HepG2 (cell line): Measurements from ENCODE around the gene PGS1. TPM values are rescaled to one million over a fixed set of nuclear protein-coding genes. Genes with fewer than 3 reads are reported as not detected.

Experiments used
- AGO2 ChIP-seq: fragments of 200-400 bp; formaldehyde crosslinking; optimal IDR thresholded peaks from 2 replicates; pipeline ENCODE3; 2017; ENCODE audit warnings: mild to moderate bottlenecking, low read depth, low read length, moderate library complexity
- CBX2 ChIP-seq, 2 experiments: fragments of 200-600 bp in 1 of 2; sonication (generic); formaldehyde crosslinking in 1 of 2; IDR thresholded peaks; 2 replicates each; pipeline versions ENCODE4 v1.7.0 to v1.8.1; 2018 to 2022; ENCODE audit warnings: low read depth in 2 of 2, low read length in 1 of 2, mild to moderate bottlenecking in 1 of 2, missing genetic modification reagents in 1 of 2
- FOXA3 ChIP-seq: IDR thresholded peaks from 2 replicates; pipeline ENCODE4 v1.6.1; 2016; ENCODE audit warnings: missing genetic modification reagents, missing compliant biosample characterization
- HOXA3 ChIP-seq: sonication (generic); formaldehyde crosslinking; IDR thresholded peaks from 2 replicates; pipeline ENCODE4 v1.5.0; 2020; ENCODE audit warnings: missing genetic modification reagents
- MTA3 ChIP-seq: sonication (generic); formaldehyde crosslinking; IDR thresholded peaks from 2 replicates; pipeline ENCODE4 v1.4.0; 2020; ENCODE audit warnings: missing genetic modification reagents
- NONO ChIP-seq, 2 experiments: fragments of 450-650 bp in 1 of 2; sonication (generic) in 1 of 2; formaldehyde crosslinking in 1 of 2; IDR thresholded peaks in 1 of 2; conservative IDR thresholded peaks in 1 of 2; 2 replicates each; pipeline versions ENCODE4 v1.6.1 to v1.8.0; 2017 to 2022; ENCODE audit warnings: mild to moderate bottlenecking in 1 of 2, missing genetic modification reagents in 1 of 2, moderate library complexity in 1 of 2
- PCBP1 ChIP-seq: fragments of 200-400 bp; formaldehyde crosslinking; IDR thresholded peaks from 2 replicates; pipeline ENCODE4 v1.6.1; 2017; ENCODE audit warnings: mild to moderate bottlenecking, low read depth, low read length, borderline replicate concordance
- PCBP2 ChIP-seq: fragments of 200-400 bp; formaldehyde crosslinking; optimal IDR thresholded peaks from 2 replicates; pipeline ENCODE3; 2018; ENCODE audit warnings: low read length, low read depth; ENCODE audit not compliant: poor library complexity, severe bottlenecking
- PHF20 ChIP-seq: sonication (generic); formaldehyde crosslinking; IDR thresholded peaks from 2 replicates; pipeline ENCODE4 v1.5.0; 2020; ENCODE audit warnings: mild to moderate bottlenecking, missing genetic modification reagents
- POLR2A ChIP-seq, 2 experiments: IDR thresholded peaks; 2 replicates each; pipeline ENCODE4 v1.6.1; 2011; ENCODE audit warnings: low read depth in 2 of 2, low read length in 2 of 2, mild to moderate bottlenecking in 1 of 2, moderate library complexity in 1 of 2; ENCODE audit not compliant: insufficient read depth in 1 of 2
- REXO4 ChIP-seq: sonication (generic); formaldehyde crosslinking; IDR thresholded peaks from 2 replicates; pipeline ENCODE4 v1.8.0; 2022; ENCODE audit warnings: missing genetic modification reagents, mild to moderate bottlenecking, borderline replicate concordance
- SMAD9 ChIP-seq: sonication (generic); formaldehyde crosslinking; IDR thresholded peaks from 2 replicates; pipeline ENCODE4 v1.5.1; 2020; ENCODE audit warnings: mild to moderate bottlenecking, missing genetic modification reagents
- TCF12 ChIP-seq, 2 experiments: fragments of 450-650 bp in 1 of 2; sonication (generic) in 1 of 2; formaldehyde crosslinking in 1 of 2; IDR thresholded peaks; 2 replicates each; pipeline versions ENCODE4 v1.6.1 to v1.8.0; 2017 to 2022; ENCODE audit warnings: antibody characterized with exemption in 1 of 2, mild to moderate bottlenecking in 1 of 2, missing genetic modification reagents in 1 of 2, moderate library complexity in 1 of 2
- TFAP4 ChIP-seq: sonication (generic); IDR thresholded peaks from 2 replicates; pipeline ENCODE4 v1.6.1; 2016; ENCODE audit warnings: low read depth, borderline replicate concordance
- ZNF124 ChIP-seq: sonication (generic); formaldehyde crosslinking; IDR thresholded peaks from 2 replicates; pipeline ENCODE4 v1.4.0; 2020; ENCODE audit warnings: missing genetic modification reagents
- ZNF136 ChIP-seq: sonication (generic); formaldehyde crosslinking; IDR thresholded peaks from 2 replicates; pipeline ENCODE4 v1.8.1; 2022; ENCODE audit warnings: low read depth, mild to moderate bottlenecking, moderate library complexity, missing genetic modification reagents
- ZNF282 ChIP-seq: fragments of 450-650 bp; IDR thresholded peaks from 2 replicates; pipeline ENCODE4 v1.6.1; 2018; ENCODE audit not compliant: partially characterized antibody
- ZNF552 ChIP-seq: sonication (generic); formaldehyde crosslinking; IDR thresholded peaks from 2 replicates; pipeline ENCODE4 v1.9.0; 2022; ENCODE audit warnings: missing genetic modification reagents, mild to moderate bottlenecking, borderline replicate concordance
- ZNF674 ChIP-seq: sonication (generic); formaldehyde crosslinking; IDR thresholded peaks from 2 replicates; pipeline ENCODE4 v1.5.0; 2020; ENCODE audit warnings: low read depth, mild to moderate bottlenecking, missing genetic modification reagents
- polyA plus RNA-seq, 8 experiments: library from polyadenylated mRNA; depleted of rRNA in 3 of 8; stranded (reverse) in 7 of 8; unstranded in 1 of 8; fragments of >200 nt; fragmentation: Illumina TruSeq in 4 of 8; extraction: Trizol in 4 of 8; gene quantifications; 2 replicates each; pipeline versions ENCODE4 v1.2.1 to v1.2.3, GENCODE V29; 2011 to 2016; ENCODE audit warnings: low read depth in 4 of 8, missing spikeins in 1 of 8, mixed read lengths in 1 of 8; ENCODE audit not compliant: insufficient read depth in 1 of 8
- total RNA-seq, 5 experiments: library from RNA; depleted of rRNA; stranded (reverse); fragments of >200 nt; fragmentation: Illumina TruSeq; extraction: Trizol; gene quantifications; 2 replicates each; pipeline ENCODE4 v1.2.3, GENCODE V29; 2016; ENCODE audit warnings: low read depth in 1 of 5
- TF ChIP-seq, protein P1 (sequence below): sonication (generic); formaldehyde crosslinking; IDR thresholded peaks from 2 replicates; pipeline ENCODE4 v1.8.0; 2022; ENCODE audit warnings: mild to moderate bottlenecking, missing genetic modification reagents, borderline replicate concordance
- TF ChIP-seq, protein P2 (sequence below): sonication (generic); formaldehyde crosslinking; IDR thresholded peaks from 2 replicates; pipeline ENCODE4 v1.4.0; 2020; ENCODE audit warnings: missing genetic modification reagents, low read depth, mild to moderate bottlenecking, borderline replicate concordance
- TF ChIP-seq, protein P3 (sequence below): sonication (generic); formaldehyde crosslinking; IDR thresholded peaks from 2 replicates; pipeline ENCODE4 v1.4.0; 2020; ENCODE audit warnings: missing genetic modification reagents

Gene PGS1
- total and polyA plus RNA-seq, 2 of the 13 experiments (the other 11 are each of a cell fraction or from before 2014, with no cell fraction given) = 25.9 to 31.5 TPM

GRCh38 chr17:78351449-78352006 is 26.9 kb upstream of the PGS1 start (continued):
- TF ChIP-seq TFAP4 = peak; percentile 75; the same call in 1 of the 2 replicates
- TF ChIP-seq CBX2 (IDR thresholded peaks at IDR 0.05; ENCODE audit: low read depth, low read length) = no peak
- TF ChIP-seq CBX2 (CRISPR knock-in tag; IDR thresholded peaks at IDR 0.05; ENCODE audit: low read depth) = no peak
- no peak for TF ChIP-seq ZNF674 (CRISPR knock-in tag)
- TF ChIP-seq MTA3 = no peak
- TF ChIP-seq AGO2 = no peak
- TF ChIP-seq, protein P1, sequence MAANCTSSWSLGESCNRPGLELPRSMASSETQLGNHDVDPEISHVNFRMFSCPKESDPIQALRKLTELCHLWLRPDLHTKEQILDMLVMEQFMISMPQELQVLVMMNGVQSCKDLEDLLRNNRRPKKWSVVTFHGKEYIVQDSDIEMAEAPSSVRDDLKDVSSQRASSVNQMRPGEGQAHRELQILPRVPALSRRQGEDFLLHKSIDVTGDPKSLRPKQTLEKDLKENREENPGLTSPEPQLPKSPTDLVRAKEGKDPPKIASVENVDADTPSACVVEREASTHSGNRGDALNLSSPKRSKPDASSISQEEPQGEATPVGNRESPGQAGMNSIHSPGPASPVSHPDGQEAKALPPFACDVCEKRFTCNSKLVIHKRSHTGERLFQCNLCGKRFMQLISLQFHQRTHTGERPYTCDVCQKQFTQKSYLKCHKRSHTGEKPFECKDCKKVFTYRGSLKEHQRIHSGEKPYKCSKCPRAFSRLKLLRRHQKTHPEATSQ = no peak
- TF ChIP-seq, protein P2, sequence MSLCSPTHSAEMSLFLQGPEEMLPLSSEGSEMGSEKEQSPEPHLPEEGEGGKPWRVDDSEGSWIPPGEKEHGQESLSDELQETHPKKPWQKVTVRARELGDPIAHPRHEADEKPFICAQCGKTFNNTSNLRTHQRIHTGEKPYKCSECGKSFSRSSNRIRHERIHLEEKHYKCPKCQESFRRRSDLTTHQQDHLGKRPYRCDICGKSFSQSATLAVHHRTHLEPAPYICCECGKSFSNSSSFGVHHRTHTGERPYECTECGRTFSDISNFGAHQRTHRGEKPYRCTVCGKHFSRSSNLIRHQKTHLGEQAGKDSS = no peak; the same call in 1 of the 2 replicates
- no peak for TF ChIP-seq ZNF136
- no peak for TF ChIP-seq REXO4 (CRISPR knock-in tag)
- TF ChIP-seq, protein P3, sequence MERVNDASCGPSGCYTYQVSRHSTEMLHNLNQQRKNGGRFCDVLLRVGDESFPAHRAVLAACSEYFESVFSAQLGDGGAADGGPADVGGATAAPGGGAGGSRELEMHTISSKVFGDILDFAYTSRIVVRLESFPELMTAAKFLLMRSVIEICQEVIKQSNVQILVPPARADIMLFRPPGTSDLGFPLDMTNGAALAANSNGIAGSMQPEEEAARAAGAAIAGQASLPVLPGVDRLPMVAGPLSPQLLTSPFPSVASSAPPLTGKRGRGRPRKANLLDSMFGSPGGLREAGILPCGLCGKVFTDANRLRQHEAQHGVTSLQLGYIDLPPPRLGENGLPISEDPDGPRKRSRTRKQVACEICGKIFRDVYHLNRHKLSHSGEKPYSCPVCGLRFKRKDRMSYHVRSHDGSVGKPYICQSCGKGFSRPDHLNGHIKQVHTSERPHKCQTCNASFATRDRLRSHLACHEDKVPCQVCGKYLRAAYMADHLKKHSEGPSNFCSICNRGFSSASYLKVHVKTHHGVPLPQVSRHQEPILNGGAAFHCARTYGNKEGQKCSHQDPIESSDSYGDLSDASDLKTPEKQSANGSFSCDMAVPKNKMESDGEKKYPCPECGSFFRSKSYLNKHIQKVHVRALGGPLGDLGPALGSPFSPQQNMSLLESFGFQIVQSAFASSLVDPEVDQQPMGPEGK (CRISPR knock-in tag) = peak; percentile 82
- TF ChIP-seq POLR2A (IDR thresholded peaks at IDR 0.05; ENCODE audit: insufficient read depth in 1 of 2, low read depth in 2 of 2, low read length in 2 of 2) = no peak
- no peak for TF ChIP-seq PHF20
- no peak for TF ChIP-seq PCBP1
- TF ChIP-seq SMAD9 (CRISPR knock-in tag) = no peak
- TF ChIP-seq HOXA3 = no peak
- TF ChIP-seq ZNF552 (CRISPR knock-in tag) = no peak
- no peak for TF ChIP-seq ZNF282
- no peak for TF ChIP-seq PCBP2
- TF ChIP-seq NONO (IDR thresholded peaks at IDR 0.05) = no peak
- 0 out of 2 replicates have a peak, but pooled peaks have one; percentile 0 for TF ChIP-seq NONO (CRISPR knock-in tag; conservative IDR thresholded peaks at IDR 0.05)
- no peak for TF ChIP-seq TCF12 (IDR thresholded peaks at IDR 0.05)
- TF ChIP-seq TCF12 (CRISPR knock-in tag; IDR thresholded peaks at IDR 0.05) = no peak
- TF ChIP-seq FOXA3 (CRISPR knock-in tag) = peak; percentile 57
- TF ChIP-seq ZNF124 (CRISPR knock-in tag) = no peak
